HTERT RPE-1 (cell line): ENCODE data around the gene ABCC3.

ENCODE experiments used
- in situ Hi-C: fragments of 300-500 bp; cut with MboI; formaldehyde crosslinking; loops from 4 replicates; pipeline ENCODE4 v1.14.3; 2020; ENCODE audit warnings: low sequenced_read_pairs

The ABCC3 gene

DNA sequence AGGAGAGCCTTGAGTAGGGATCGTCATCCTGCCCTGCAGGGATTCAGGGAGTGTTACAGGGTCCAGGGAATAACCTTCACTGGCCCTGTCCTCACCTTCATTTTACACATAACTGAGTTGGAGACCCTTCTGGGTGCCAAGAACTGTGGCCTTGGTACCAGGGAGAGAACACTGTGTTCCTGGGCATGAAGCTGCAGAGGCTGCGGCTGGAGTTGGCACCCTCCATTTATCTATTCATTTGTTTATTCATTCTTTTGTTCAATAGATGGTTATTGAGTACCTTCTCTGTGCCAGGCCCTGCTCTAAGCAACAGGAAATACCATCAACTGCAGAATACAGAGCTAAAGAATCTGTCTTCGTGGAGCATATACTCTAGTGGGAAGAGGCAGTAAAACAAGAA lies 6.7 kb downstream of the ABCC3 start:
- in situ Hi-C loops, result no loop called here

GRCh38 chr17:50642071-50642721 lies 7.5 kb downstream of the ABCC3 start:
- in situ Hi-C loops, result no loop called here

GRCh38 chr17:50642722-50643656 lies 8.3 kb downstream of the ABCC3 start:
- in situ Hi-C loops, result no loop called here

GRCh38 chr17:50645748-50646682 lies 11.3 kb downstream of the ABCC3 start:
- in situ Hi-C loops, result no loop called here

GRCh38 chr17:50647187-50647586 lies 12.5 kb downstream of the ABCC3 start:
- in situ Hi-C loops, result no loop called here

DNA sequence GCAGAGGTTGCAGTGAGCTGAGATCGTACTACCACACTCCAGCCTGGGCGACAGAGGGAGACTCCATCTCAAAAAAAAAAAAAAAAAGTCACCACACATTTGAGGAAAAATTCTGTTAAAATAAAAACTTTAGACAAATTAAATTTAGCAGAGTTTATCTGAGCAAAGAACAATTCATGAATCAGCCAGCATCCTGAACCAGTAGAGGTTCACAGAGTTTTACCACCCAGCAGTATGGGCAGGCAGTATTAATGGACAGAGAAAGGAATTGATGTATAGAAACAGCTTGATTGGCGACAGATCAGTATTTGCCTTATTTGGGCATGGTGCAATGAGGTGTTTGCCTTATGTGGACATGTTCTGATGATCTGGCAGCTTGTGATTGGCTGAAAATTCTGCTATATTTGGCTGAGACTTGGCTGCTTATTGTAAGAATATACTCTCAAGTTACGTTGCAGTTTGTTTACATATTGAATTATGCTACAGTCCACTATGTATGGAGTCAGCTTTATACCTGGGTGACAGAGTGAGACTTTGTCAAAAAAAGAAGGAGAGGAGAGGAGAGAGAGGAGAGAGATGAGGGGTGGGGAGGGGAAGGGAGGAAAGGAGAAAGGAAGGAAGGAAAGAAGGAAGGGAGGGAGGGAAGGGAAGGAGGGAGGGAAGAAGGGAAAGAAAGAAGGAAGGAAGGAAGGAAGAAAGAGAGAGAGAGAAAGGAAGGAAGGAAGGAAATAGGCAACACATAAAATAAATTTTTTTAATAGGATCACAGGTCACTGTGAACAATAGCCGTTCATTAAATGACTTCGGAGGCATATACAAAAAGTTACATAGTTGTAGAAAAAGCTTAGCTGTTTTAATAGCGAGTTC lies 14.6 kb downstream of the ABCC3 start:
- in situ Hi-C loops, result no loop called here

DNA sequence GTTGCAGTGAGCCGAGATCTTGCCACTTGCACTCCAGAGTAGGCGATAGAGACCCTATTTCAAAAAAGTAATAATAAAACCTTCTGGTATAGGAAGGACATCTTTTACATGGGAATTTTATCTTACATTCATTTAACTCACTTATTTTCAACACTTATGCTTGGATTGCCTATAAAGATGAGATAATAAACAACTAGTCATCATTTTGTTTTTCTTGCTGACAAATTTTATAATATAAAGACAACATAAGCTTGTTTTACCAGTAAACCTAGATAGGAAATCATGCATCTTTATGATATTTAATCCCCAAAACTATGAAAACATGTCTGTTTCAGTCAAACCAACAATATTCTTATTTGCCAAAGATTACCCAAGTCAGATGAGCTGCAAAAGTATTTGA lies 17.0 kb downstream of the ABCC3 start:
- in situ Hi-C loops, result no loop called here

DNA sequence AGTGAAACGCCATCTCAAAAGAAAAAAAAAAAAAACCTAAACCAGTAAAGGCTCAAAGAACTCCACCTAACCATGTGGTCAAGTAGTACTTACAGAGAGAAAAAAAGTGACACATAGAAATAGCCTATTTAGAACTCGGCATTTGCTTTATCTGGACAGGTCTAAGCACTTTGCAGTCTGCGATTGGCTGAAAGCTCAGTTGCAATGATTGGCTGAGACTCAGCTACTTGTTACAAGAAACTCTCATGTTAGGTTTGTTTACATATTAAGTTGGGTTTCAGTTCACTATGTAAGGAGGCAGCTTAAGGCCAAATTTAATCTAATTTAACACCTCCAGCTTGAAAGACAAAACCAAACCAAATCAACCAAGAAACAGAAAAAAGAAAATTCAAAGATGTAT lies 19.1 kb downstream of the ABCC3 start:
- in situ Hi-C loops, result no loop called here

GRCh38 chr17:50656509-50656908 lies 21.8 kb downstream of the ABCC3 start:
- in situ Hi-C loops, result no loop called here

GRCh38 chr17:50657054-50657453 lies 22.4 kb downstream of the ABCC3 start:
- in situ Hi-C loops, result no loop called here

DNA sequence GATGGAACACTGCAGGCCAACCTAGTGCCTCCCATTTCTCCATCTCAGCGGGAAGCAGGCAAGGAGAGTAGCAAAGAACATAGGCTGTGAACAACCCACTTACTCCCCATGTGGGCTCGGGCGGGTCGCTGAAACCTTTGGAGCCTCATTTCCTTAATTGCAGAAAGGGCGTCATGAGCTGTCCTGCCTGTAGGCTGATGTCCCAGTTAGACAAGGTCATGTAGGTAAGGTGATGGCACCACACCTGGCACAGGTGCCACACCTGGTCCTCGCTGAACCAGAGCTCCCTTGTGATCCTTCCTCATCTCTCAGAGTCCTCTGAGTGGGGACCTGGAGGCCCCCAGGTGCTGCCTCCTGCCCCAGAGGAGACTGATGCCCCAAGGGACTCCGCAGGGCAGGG lies 22.9 kb downstream of the ABCC3 start:
- in situ Hi-C loops, result no loop called here

- in situ Hi-C loops, result no loop called here
Measured at GRCh38 chr17:50658616-50659015, 23.9 kb downstream of the ABCC3 start.

- in situ Hi-C loops, result no loop called here
Measured at GRCh38 chr17:50659179-50659578, 24.5 kb downstream of the ABCC3 start.

GRCh38 chr17:50660042-50660886 lies 25.6 kb downstream of the ABCC3 start:
- in situ Hi-C loops, result no loop called here

- in situ Hi-C loops, result no loop called here
Measured at GRCh38 chr17:50660887-50661345, 26.2 kb downstream of the ABCC3 start.

- in situ Hi-C loops, result no loop called here
Measured at GRCh38 chr17:50661348-50661747, 26.7 kb downstream of the ABCC3 start.

DNA sequence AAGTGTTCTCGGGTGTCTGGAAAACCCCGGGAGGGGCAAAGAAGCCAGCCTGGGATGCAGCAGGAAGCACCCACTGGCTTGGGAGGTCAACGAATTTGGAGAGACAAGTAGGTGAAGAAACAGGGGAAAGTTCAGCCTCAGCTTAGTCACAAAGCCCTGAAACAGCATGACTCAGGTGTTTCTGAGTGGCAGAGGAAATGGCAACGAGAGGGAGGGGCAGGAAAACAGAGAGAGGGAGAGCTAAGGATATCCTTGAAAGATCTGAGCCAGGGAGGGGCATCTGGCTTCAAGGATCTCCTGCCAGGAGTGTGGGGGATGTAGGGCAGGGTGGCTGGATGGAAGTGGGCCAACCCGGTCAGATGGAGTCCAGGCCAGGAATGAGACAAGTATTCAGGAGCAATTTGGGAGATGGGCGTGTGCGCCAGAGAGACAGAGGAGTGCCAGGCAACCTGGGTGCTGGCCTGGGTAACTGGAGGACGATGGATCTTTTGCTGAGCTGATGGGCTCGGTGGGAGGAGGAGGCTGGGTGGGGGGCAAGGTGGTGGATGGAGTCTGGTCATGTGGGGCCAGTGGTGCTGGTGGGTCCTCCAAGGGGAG lies 27.2 kb downstream of the ABCC3 start:
- in situ Hi-C loops, result no loop called here

GRCh38 chr17:50662632-50663225 lies 28.0 kb downstream of the ABCC3 start:
- in situ Hi-C loops, result no loop called here
